IMR-90 (cell line): ENCODE results near the gene ANKRD44. TPM values are rescaled to one million over a fixed set of nuclear protein-coding genes. Genes with fewer than 3 reads are reported as not detected.

ENCODE experiments used
- ATAC-seq: fragments of 200-7000 bp; cut with Tn5 transposase; 2 replicates; pipeline ENCODE4 v1.9.1; 2020; ENCODE audit warnings: low read depth, mild to moderate bottlenecking, moderate library complexity
- BruUV-seq: library from RNA; stranded (reverse); fragments of 400-500 nt; replicated peaks from 2 replicates; lab custom pipeline; 2021; lab: Mats Ljungman, UMichigan
- CTCF ChIA-PET: fragments of 300-600 bp; formaldehyde crosslinking; extraction: SDS; loops from one replicate; lab custom pipeline; 2021; ENCODE audit warnings: antibody characterized with exemption; lab: Yijun Ruan, JAX
- POLR2A ChIA-PET: fragments of 300-600 bp; sonication (Branson Sonifier 250); formaldehyde crosslinking; loops from one replicate; lab custom pipeline; 2022; ENCODE audit warnings: antibody characterized with exemption; ENCODE audit not compliant: unreplicated experiment; lab: Charles Lee
- DNase-seq: peaks from one replicate; pipeline ENCODE4 v3.0.0; 2013
- H2AFZ ChIP-seq: replicated peaks from 2 replicates; pipeline ENCODE3; 2013; ENCODE audit warnings: low read length, mild to moderate bottlenecking; ENCODE audit not compliant: poor library complexity
- H2AK5ac ChIP-seq: 2 replicates; pipeline ENCODE4 v1.6.1; 2013; ENCODE audit warnings: low read depth, low read length, inconsistent platforms
- H2AK9ac ChIP-seq: replicated peaks from 2 replicates; pipeline ENCODE3; 2013; ENCODE audit warnings: mild to moderate bottlenecking, low read depth, low read length, moderate library complexity; ENCODE audit not compliant: poor library complexity
- H2BK120ac ChIP-seq: 2 replicates; pipeline ENCODE4 v1.6.1; 2013; ENCODE audit warnings: low read depth, low read length, inconsistent platforms
- H2BK15ac ChIP-seq: 3 replicates; pipeline ENCODE4 v1.6.1; 2013; ENCODE audit warnings: low read depth, low read length, inconsistent platforms
- H2BK20ac ChIP-seq: 2 replicates; pipeline ENCODE4 v1.6.1; 2013; ENCODE audit warnings: low read depth, mild to moderate bottlenecking, inconsistent platforms, low read length, moderate library complexity
- H2BK5ac ChIP-seq: 2 replicates; pipeline ENCODE4 v1.6.1; 2013; ENCODE audit warnings: mild to moderate bottlenecking, low read depth, low read length, inconsistent platforms; ENCODE audit not compliant: poor library complexity, severe bottlenecking
- H3K14ac ChIP-seq: replicated peaks from 2 replicates; pipeline ENCODE4 v1.6.1; 2013; ENCODE audit warnings: low read depth, low read length, inconsistent platforms
- H3K18ac ChIP-seq: 2 replicates; pipeline ENCODE4 v1.6.1; 2013; ENCODE audit warnings: low read depth, low read length, control low read depth
- H3K23ac ChIP-seq: 2 replicates; pipeline ENCODE4 v1.6.1; 2013; ENCODE audit warnings: low read depth, low read length, inconsistent platforms
- H3K27ac ChIP-seq: 2 replicates; pipeline ENCODE4 v1.5.1; 2013; ENCODE audit warnings: mild to moderate bottlenecking, control low read depth, low read length; ENCODE audit not compliant: insufficient read depth
- H3K27me3 ChIP-seq: 2 replicates; pipeline ENCODE4 v1.6.1; 2013; ENCODE audit warnings: low read length; ENCODE audit not compliant: control insufficient read depth, insufficient read depth
- H3K36me3 ChIP-seq: 2 replicates; pipeline ENCODE4 v1.6.1; 2013; ENCODE audit warnings: low read length, mixed read lengths; ENCODE audit not compliant: control insufficient read depth, insufficient read depth
- H3K4ac ChIP-seq: 2 replicates; pipeline ENCODE4 v1.6.1; 2013; ENCODE audit warnings: low read depth, low read length, inconsistent platforms
- H3K4me1 ChIP-seq: 2 replicates; pipeline ENCODE4 v1.6.1; 2013; ENCODE audit warnings: low read length, mixed read lengths; ENCODE audit not compliant: control insufficient read depth, insufficient read depth
- H3K4me2 ChIP-seq: 2 replicates; pipeline ENCODE4 v1.6.1; 2013; ENCODE audit warnings: low read depth, mild to moderate bottlenecking, control low read depth, low read length, moderate library complexity
- H3K4me3 ChIP-seq: 2 replicates; pipeline ENCODE4 v1.5.1; 2013; ENCODE audit warnings: low read depth, mild to moderate bottlenecking, control low read depth, low read length, moderate library complexity; ENCODE audit not compliant: insufficient read depth
- H3K56ac ChIP-seq: 2 replicates; pipeline ENCODE4 v1.6.1; 2013; ENCODE audit warnings: low read length, inconsistent platforms; ENCODE audit not compliant: insufficient read depth; ENCODE audit errors: extremely low read depth
- H3K79me1 ChIP-seq, 2 experiments: 2 replicates each; pipeline ENCODE4 v1.6.1; 2013; ENCODE audit warnings: low read length in 2 of 2, inconsistent platforms in 1 of 2, low read depth in 1 of 2
- H3K9ac ChIP-seq: 2 replicates; pipeline ENCODE4 v1.6.1; 2013; ENCODE audit warnings: low read depth, low read length, control low read depth
- H3K9me1 ChIP-seq: 2 replicates; pipeline ENCODE4 v1.6.1; 2013; ENCODE audit warnings: low read length, inconsistent platforms; ENCODE audit not compliant: insufficient read depth
- H3K9me3 ChIP-seq: 2 replicates; pipeline ENCODE4 v1.6.1; 2013; ENCODE audit warnings: low read length; ENCODE audit not compliant: control insufficient read depth, insufficient read depth
- H4K20me1 ChIP-seq: 2 replicates; pipeline ENCODE4 v1.6.1; 2013; ENCODE audit warnings: low read length, inconsistent platforms; ENCODE audit not compliant: insufficient read depth
- H4K5ac ChIP-seq: 2 replicates; pipeline ENCODE4 v1.6.1; 2013; ENCODE audit warnings: mild to moderate bottlenecking, low read depth, low read length, control low read depth
- H4K8ac ChIP-seq, 2 experiments: 2 replicates each; pipeline ENCODE4 v1.6.1; 2013; ENCODE audit warnings: low read depth in 2 of 2, low read length in 2 of 2, control low read depth in 1 of 2, inconsistent platforms in 1 of 2
- H4K91ac ChIP-seq: 2 replicates; pipeline ENCODE4 v1.6.1; 2013; ENCODE audit warnings: low read depth, low read length, inconsistent platforms; ENCODE audit not compliant: insufficient read depth
- BHLHE40 ChIP-seq: fragments of 150-350 bp; IDR thresholded peaks from 2 replicates; pipeline ENCODE4 v1.6.1; 2016; ENCODE audit warnings: mild to moderate bottlenecking, low read depth, low read length
- CEBPB ChIP-seq: IDR thresholded peaks from 2 replicates; pipeline ENCODE4 v1.6.1; 2012; ENCODE audit warnings: low read depth, low read length, improper control_type of control experiment
- CHD1 ChIP-seq: IDR thresholded peaks from 2 replicates; pipeline ENCODE4 v1.6.1; 2012; ENCODE audit warnings: low read depth, low read length, improper control_type of control experiment
- FOS ChIP-seq: fragments of 150-350 bp; IDR thresholded peaks from 2 replicates; pipeline ENCODE4 v1.6.1; 2016; ENCODE audit warnings: low read depth, low read length
- MAFK ChIP-seq: IDR thresholded peaks from 2 replicates; pipeline ENCODE4 v1.6.1; 2012; ENCODE audit warnings: low read depth, low read length, improper control_type of control experiment
- MAZ ChIP-seq: IDR thresholded peaks from 2 replicates; pipeline ENCODE4 v1.6.1; 2012; ENCODE audit warnings: low read depth, mild to moderate bottlenecking, low read length, improper control_type of control experiment, moderate library complexity, borderline replicate concordance
- MXI1 ChIP-seq: IDR thresholded peaks from 2 replicates; pipeline ENCODE4 v1.6.1; 2012; ENCODE audit warnings: low read depth, mild to moderate bottlenecking, low read length, moderate library complexity, borderline replicate concordance
- NFE2L2 ChIP-seq: fragments of 150-350 bp; IDR thresholded peaks from 2 replicates; pipeline ENCODE4 v1.6.1; 2016; ENCODE audit warnings: low read depth, mild to moderate bottlenecking, low read length
- RAD21 ChIP-seq: IDR thresholded peaks from 2 replicates; pipeline ENCODE4 v1.6.1; 2012; ENCODE audit warnings: low read length, improper control_type of control experiment
- RCOR1 ChIP-seq: IDR thresholded peaks from 2 replicates; pipeline ENCODE4 v1.6.1; 2012; ENCODE audit warnings: mild to moderate bottlenecking, low read length, improper control_type of control experiment; ENCODE audit not compliant: insufficient replicate concordance
- SMC3 ChIP-seq: fragments of 150-350 bp; IDR thresholded peaks from 2 replicates; pipeline ENCODE4 v1.6.1; 2016; ENCODE audit warnings: low read depth, mild to moderate bottlenecking, antibody characterized with exemption, low read length, moderate library complexity
- WGBS, 2 experiments: methylation state at CpG; one replicate each; pipeline versions ENCODE4 v1.1.5 to v1.1.7; 2013; ENCODE audit warnings: missing lambda C conversion rate in 2 of 2; ENCODE audit not compliant: insufficient read length in 1 of 2; ENCODE audit errors: extremely low coverage in 2 of 2; 5-methylcytosine and 5-hydroxymethylcytosine counted together
- dilution Hi-C: fragments of 300-500 bp; cut with HindIII; formaldehyde crosslinking; loops from one replicate; pipeline ENCODE4 v1.14.3; 2018; ENCODE audit warnings: low sequenced_read_pairs; ENCODE audit not compliant: unreplicated experiment
- in situ Hi-C: fragments of 300-500 bp; cut with MboI; formaldehyde crosslinking; loops from 3 replicates; pipeline ENCODE4 v1.14.3; 2019; ENCODE audit warnings: low sequenced_read_pairs, inconsistent platforms, mixed read lengths
- intact Hi-C: fragments of 100-400 bp; cut with micrococcal nuclease; formaldehyde crosslinking; loops from 2 replicates; pipeline ENCODE4 v1.10.0; 2022
- polyA plus RNA-seq, 3 experiments: library from polyadenylated mRNA; depleted of rRNA; stranded (reverse); fragments of >200 nt; gene quantifications; 2 replicates each; pipeline ENCODE4 v1.2.3, GENCODE V29; 2012; ENCODE audit warnings: low replicate concordance in 1 of 3
- total RNA-seq: library from RNA; depleted of rRNA; stranded (reverse); fragments of >200 nt; gene quantifications from 2 replicates; pipeline ENCODE4 v1.2.3, GENCODE V29; 2012
- TF ChIP-seq, protein P1 (sequence below): conservative IDR thresholded peaks from 2 replicates; pipeline ENCODE4 v1.5.1; 2012; ENCODE audit warnings: mild to moderate bottlenecking, low read depth, low read length, improper control_type of control experiment
- TF ChIP-seq, protein P2 (sequence below): fragments of 150-350 bp; IDR thresholded peaks from 2 replicates; pipeline ENCODE4 v1.6.1; 2017; ENCODE audit warnings: mild to moderate bottlenecking, antibody characterized with exemption, low read length, low read depth
- TF ChIP-seq, protein P3 (sequence below): fragments of 150-350 bp; IDR thresholded peaks from 2 replicates; pipeline ENCODE4 v1.6.1; 2016; ENCODE audit warnings: low read depth, mild to moderate bottlenecking, low read length, moderate library complexity, borderline replicate concordance

ANKRD44 gene
- total and polyA plus RNA-seq, 2 of the 4 experiments (the other 2 are of a cell fraction) = 5.2 to 15.6 TPM

DNA sequence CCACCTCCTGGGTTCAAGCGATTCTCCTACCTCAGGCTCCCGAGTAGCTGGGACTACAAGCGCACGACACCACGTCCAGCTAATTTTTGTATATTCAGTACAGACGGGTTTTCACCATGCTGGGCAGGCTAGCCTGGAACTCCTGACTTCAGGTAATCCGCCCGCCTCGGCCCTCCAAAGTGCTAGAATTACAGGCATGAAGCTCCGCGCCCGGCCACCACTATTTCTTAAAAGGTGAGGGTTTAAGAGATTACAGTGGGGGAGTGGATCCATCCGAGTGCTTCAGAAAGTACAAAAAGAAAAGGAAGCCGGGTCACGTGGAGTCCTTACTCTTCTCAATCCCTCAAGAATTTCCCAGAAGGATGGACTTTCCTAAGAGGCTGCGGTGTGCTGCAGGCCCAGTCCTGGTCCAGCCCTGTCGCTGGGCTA, 146.9 kb downstream of the ANKRD44 start:
- Histone ChIP-seq H3K56ac (no peak overlapping the region), H4K5ac (no peak overlapping the region), H4K20me1 (no peaks in the 10 kb centered on the region), H3K18ac (no peak overlapping the region), H3K14ac (no peak overlapping the region), H3K9ac (no peak overlapping the region), H2BK20ac (no peak overlapping the region), H2BK15ac (no peak overlapping the region), H2AK9ac (no peak overlapping the region), H3K4ac (no peak overlapping the region), H3K4me3 (no peak overlapping the region), H4K91ac (no peak overlapping the region), H3K4me1 (peaks cover 8% of the 10 kb centered on the region), H4K8ac (no peak overlapping the region), H2BK5ac (no peak overlapping the region), H3K79me1 (peaks cover 0 to 1% of the 10 kb centered on the region in 2 experiments; a peak in 1 of 4 replicates), H3K9me1 (peaks cover 4% of the 10 kb centered on the region), H3K36me3 (no peaks in the 10 kb centered on the region), H2BK120ac (no peak overlapping the region), H3K27me3 (no peaks in the 10 kb centered on the region), H3K27ac (no peak overlapping the region), H3K4me2 (no peak overlapping the region), H3K9me3 (no peaks in the 10 kb centered on the region), H2AK5ac (peak overlapping the region; percentile 35; the same call in 1 of the 2 replicates), H3K23ac (no peak overlapping the region), H2AFZ (no peak overlapping the region)
- POLR2A ChIA-PET = no interaction called here
- no peak for TF ChIP-seq CEBPB
- no peak for TF ChIP-seq MAZ
- no peak for TF ChIP-seq RCOR1
- TF ChIP-seq NFE2L2 = no peak
- TF ChIP-seq MXI1 = no peak
- no peak for TF ChIP-seq RAD21
- TF ChIP-seq, protein P1, sequence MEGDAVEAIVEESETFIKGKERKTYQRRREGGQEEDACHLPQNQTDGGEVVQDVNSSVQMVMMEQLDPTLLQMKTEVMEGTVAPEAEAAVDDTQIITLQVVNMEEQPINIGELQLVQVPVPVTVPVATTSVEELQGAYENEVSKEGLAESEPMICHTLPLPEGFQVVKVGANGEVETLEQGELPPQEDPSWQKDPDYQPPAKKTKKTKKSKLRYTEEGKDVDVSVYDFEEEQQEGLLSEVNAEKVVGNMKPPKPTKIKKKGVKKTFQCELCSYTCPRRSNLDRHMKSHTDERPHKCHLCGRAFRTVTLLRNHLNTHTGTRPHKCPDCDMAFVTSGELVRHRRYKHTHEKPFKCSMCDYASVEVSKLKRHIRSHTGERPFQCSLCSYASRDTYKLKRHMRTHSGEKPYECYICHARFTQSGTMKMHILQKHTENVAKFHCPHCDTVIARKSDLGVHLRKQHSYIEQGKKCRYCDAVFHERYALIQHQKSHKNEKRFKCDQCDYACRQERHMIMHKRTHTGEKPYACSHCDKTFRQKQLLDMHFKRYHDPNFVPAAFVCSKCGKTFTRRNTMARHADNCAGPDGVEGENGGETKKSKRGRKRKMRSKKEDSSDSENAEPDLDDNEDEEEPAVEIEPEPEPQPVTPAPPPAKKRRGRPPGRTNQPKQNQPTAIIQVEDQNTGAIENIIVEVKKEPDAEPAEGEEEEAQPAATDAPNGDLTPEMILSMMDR = no peak
- TF ChIP-seq BHLHE40 = no peak
- TF ChIP-seq FOS = no peak
- TF ChIP-seq, protein P2, sequence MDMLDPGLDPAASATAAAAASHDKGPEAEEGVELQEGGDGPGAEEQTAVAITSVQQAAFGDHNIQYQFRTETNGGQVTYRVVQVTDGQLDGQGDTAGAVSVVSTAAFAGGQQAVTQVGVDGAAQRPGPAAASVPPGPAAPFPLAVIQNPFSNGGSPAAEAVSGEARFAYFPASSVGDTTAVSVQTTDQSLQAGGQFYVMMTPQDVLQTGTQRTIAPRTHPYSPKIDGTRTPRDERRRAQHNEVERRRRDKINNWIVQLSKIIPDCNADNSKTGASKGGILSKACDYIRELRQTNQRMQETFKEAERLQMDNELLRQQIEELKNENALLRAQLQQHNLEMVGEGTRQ = no peak
- TF ChIP-seq MAFK = no peak
- no peak for TF ChIP-seq SMC3
- TF ChIP-seq, protein P3, sequence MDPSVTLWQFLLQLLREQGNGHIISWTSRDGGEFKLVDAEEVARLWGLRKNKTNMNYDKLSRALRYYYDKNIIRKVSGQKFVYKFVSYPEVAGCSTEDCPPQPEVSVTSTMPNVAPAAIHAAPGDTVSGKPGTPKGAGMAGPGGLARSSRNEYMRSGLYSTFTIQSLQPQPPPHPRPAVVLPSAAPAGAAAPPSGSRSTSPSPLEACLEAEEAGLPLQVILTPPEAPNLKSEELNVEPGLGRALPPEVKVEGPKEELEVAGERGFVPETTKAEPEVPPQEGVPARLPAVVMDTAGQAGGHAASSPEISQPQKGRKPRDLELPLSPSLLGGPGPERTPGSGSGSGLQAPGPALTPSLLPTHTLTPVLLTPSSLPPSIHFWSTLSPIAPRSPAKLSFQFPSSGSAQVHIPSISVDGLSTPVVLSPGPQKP = no peak
- no peak for TF ChIP-seq CHD1
- DNase-seq (no peak), ATAC-seq (no peak)
- BruUV-seq = no TSS peak
- intact Hi-C loops (no loop called here), dilution Hi-C loops (no loop called here), in situ Hi-C loops (no loop called here)
- CTCF ChIA-PET = no interaction called here
- 88% methylated on average over 6 of the region's 17 CpGs; no CpG with 5 or more reads in 1 of the 2 experiments for WGBS, 2 experiments
